ENCODE measurements around the gene ACAN. TPM values are rescaled to one million over a fixed set of nuclear protein-coding genes. Genes with fewer than 3 reads are reported as not detected.

ACAN gene
- total RNA-seq, 1 experiment from 2014 or later: 0.50 TPM

- Histone ChIP-seq H2BK12ac (ENCODE audit: insufficient read length, low read depth, low read length) (no peak overlapping the region), H4K91ac (ENCODE audit: insufficient read length, low read depth, low read length) (no peak overlapping the region), H3K4me2 (ENCODE audit: insufficient read depth, insufficient read length, low read length) (no peak overlapping the region), H2BK120ac (ENCODE audit: low read depth, low read length, poor library complexity, severe bottlenecking) (no peak overlapping the region), H4K20me1 (ENCODE audit: control insufficient read depth, insufficient read depth, insufficient read length) (no peaks in the 10 kb centered on the region), H2BK5ac (ENCODE audit: insufficient read length, low read length) (no peak overlapping the region), H3K18ac (ENCODE audit: insufficient read length, low read depth, low read length) (no peak overlapping the region), H3K56ac (ENCODE audit: insufficient read length, low read depth, low read length) (no peak overlapping the region), H3K79me1 (ENCODE audit: insufficient read depth, low read depth, low read length, poor library complexity, severe bottlenecking) (no peaks in the 10 kb centered on the region), H2AFZ (ENCODE audit: low read length) (no peak overlapping the region), H2BK15ac (ENCODE audit: low read depth, low read length) (no peak overlapping the region), H2AK5ac (ENCODE audit: insufficient read length, low read length) (no peak overlapping the region), H3K27ac (ENCODE audit: insufficient read length, low read depth, low read length) (no peak overlapping the region), H3K9ac (ENCODE audit: extremely low read depth, insufficient read length, low read length) (no peak overlapping the region), H3K23me2 (ENCODE audit: insufficient read length, low read depth, low read length, poor library complexity, severe bottlenecking) (no peaks in the 10 kb centered on the region), H3K27me3 (ENCODE audit: insufficient read depth, low read length) (no peaks in the 10 kb centered on the region), H3K79me2 (ENCODE audit: insufficient read depth, low read length) (no peaks in the 10 kb centered on the region), H3K4ac (ENCODE audit: low read depth, low read length) (no peak overlapping the region), H4K5ac (ENCODE audit: insufficient read length, low read depth, low read length) (no peak overlapping the region), H3K9me3 (ENCODE audit: control insufficient read depth, low read depth, low read length) (no peaks in the 10 kb centered on the region), H4K8ac (replicated peaks; ENCODE audit: insufficient read length, low read depth, low read length) (no peak overlapping the region), H3K14ac (ENCODE audit: insufficient read depth, low read length) (no peak overlapping the region), H3K23ac (ENCODE audit: insufficient read length, low read depth, low read length) (no peak overlapping the region), H3K4me1 (ENCODE audit: insufficient read depth, low read length) (no peaks in the 10 kb centered on the region), H2BK20ac (ENCODE audit: low read depth, low read length, poor library complexity, severe bottlenecking) (no peak overlapping the region), H3T11ph (ENCODE audit: low read length) (no peak overlapping the region)
- peaks cover 0 to 2% (median 0%) of the 10 kb centered on the region in 3 experiments; a peak in 2 of 7 replicates for H3K36me3 Mint-ChIP-seq (ENCODE audit: insufficient read depth in 1 of 3, low read depth in 3 of 3)
- peaks cover 0 to 4% of the 10 kb centered on the region in 2 experiments; a peak in 3 of 5 replicates for H3K9me3 Mint-ChIP-seq
- TF ChIP-seq CTCF (conservative IDR thresholded peaks at IDR 0.05): no peak
- no peak overlapping the region for H3K4me3 Mint-ChIP-seq
- H3K27me3 Mint-ChIP-seq (ENCODE audit: low read depth): peaks cover 19% of the 10 kb centered on the region
- no CpG with 5 or more reads among the region's 4 CpGs for whole genome bisulfite sequencing (ENCODE audit: extremely low coverage, insufficient read length, low lambda C conversion rate)
- no peak for DNase-seq
- H3K4me1 Mint-ChIP-seq: no peaks in the 10 kb centered on the region
- no peak overlapping the region for H3K27ac Mint-ChIP-seq
Measured at GRCh38 chr15:88775776-88776175, 27.5 kb upstream of the ACAN start.
